ENCODE data around the gene SMYD3.

Gene SMYD3

GRCh38 chr1:246318622-246319021 lies 188.5 kb downstream of the SMYD3 start:
- Histone ChIP-seq H3K27ac (no peak overlapping the region), H3K36me3 (replicated peaks) (no peaks in the 10 kb centered on the region), H3K27me3 (replicated peaks) (no peaks in the 10 kb centered on the region), H3K4me3 (ENCODE audit: low read depth, low read length) (no peak overlapping the region)
- in situ Hi-C loops (cut with HindIII; ENCODE audit: low pct_ligation_motif_present, low sequenced_read_pairs), result no loop called here
- TF ChIP-seq CTCF (IDR thresholded peaks at IDR 0.05; ENCODE audit: low read depth, low read length, missing control alignments), result no peak
- DNase-seq, result no peak

GRCh38 chr1:246318036-246318359 lies 189.1 kb downstream of the SMYD3 start:
- H3K27me3 ChIP-seq (replicated peaks), result no peaks in the 10 kb centered on the region
- no peak overlapping the region for H3K27ac ChIP-seq
- no peak for TF ChIP-seq CTCF (IDR thresholded peaks at IDR 0.05; ENCODE audit: low read depth, low read length, missing control alignments)
- H3K4me3 ChIP-seq (ENCODE audit: low read depth, low read length), result no peak overlapping the region
- DNase-seq, result no peak
- in situ Hi-C loops (cut with HindIII; ENCODE audit: low pct_ligation_motif_present, low sequenced_read_pairs), result no loop called here
- H3K36me3 ChIP-seq (replicated peaks), result no peaks in the 10 kb centered on the region

GRCh38 chr1:246317332-246318035 lies 189.6 kb downstream of the SMYD3 start:
- TF ChIP-seq CTCF (IDR thresholded peaks at IDR 0.05; ENCODE audit: low read depth, low read length, missing control alignments), result no peak
- no peak for DNase-seq
- Histone ChIP-seq H3K36me3 (replicated peaks) (no peaks in the 10 kb centered on the region), H3K27me3 (replicated peaks) (no peaks in the 10 kb centered on the region), H3K27ac (no peak overlapping the region), H3K4me3 (ENCODE audit: low read depth, low read length) (no peak overlapping the region)
- in situ Hi-C loops (cut with HindIII; ENCODE audit: low pct_ligation_motif_present, low sequenced_read_pairs), result no loop called here

GRCh38 chr1:246311461-246311860 lies 195.6 kb downstream of the SMYD3 start:
- no peak for TF ChIP-seq CTCF (IDR thresholded peaks at IDR 0.05; ENCODE audit: low read depth, low read length, missing control alignments)
- Histone ChIP-seq H3K4me3 (ENCODE audit: low read depth, low read length) (no peak overlapping the region), H3K27me3 (replicated peaks) (no peaks in the 10 kb centered on the region), H3K36me3 (replicated peaks) (no peaks in the 10 kb centered on the region), H3K27ac (no peak overlapping the region)
- DNase-seq, result no peak
- in situ Hi-C loops (cut with HindIII; ENCODE audit: low pct_ligation_motif_present, low sequenced_read_pairs), result no loop called here

GRCh38 chr1:246309247-246309884 lies 197.7 kb downstream of the SMYD3 start:
- no peaks in the 10 kb centered on the region for H3K36me3 ChIP-seq (replicated peaks)
- TF ChIP-seq CTCF (IDR thresholded peaks at IDR 0.05; ENCODE audit: low read depth, low read length, missing control alignments), result no peak
- no peak for DNase-seq
- no peak overlapping the region for H3K4me3 ChIP-seq (ENCODE audit: low read depth, low read length)
- H3K27ac ChIP-seq, result no peak overlapping the region
- no peaks in the 10 kb centered on the region for H3K27me3 ChIP-seq (replicated peaks)
- in situ Hi-C loops (cut with HindIII; ENCODE audit: low pct_ligation_motif_present, low sequenced_read_pairs), result no loop called here
